K562 (cell line): ENCODE data around the gene RNF123. TPM values are rescaled to one million over a fixed set of nuclear protein-coding genes. Genes with fewer than 3 reads are reported as not detected.
"Not testable (repeated sequence)": the region's sequence is repeated elsewhere in the genome, so short reads cannot be mapped to it uniquely, and the experiment has no call there.

Experiments used
- ATAC-seq: fragments of 200-7000 bp; cut with Tn5 transposase; 3 replicates; pipeline ENCODE4 v1.9.1; 2020; ENCODE audit warnings: moderate library complexity
- BruUV-seq: library from RNA; stranded (reverse); fragments of 400-500 nt; replicated peaks from 2 replicates; lab custom pipeline; 2021; lab: Mats Ljungman, UMichigan
- CTCF ChIA-PET: fragments of 300-600 bp; formaldehyde crosslinking; extraction: SDS; loops from one replicate; lab custom pipeline; 2021; ENCODE audit warnings: low intra/inter-chr PET ratio; lab: Yijun Ruan, JAX
- POLR2A ChIA-PET: fragments of 300-600, 350-650 bp; sonication (Branson Sonifier 250); formaldehyde crosslinking; extraction: SDS; loops from one replicate; lab custom pipeline; 2021; ENCODE audit warnings: antibody characterized with exemption, inconsistent platforms; lab: Yijun Ruan, JAX
- DNase-seq, 4 experiments: peaks; one replicate each; pipeline versions ENCODE4 v3.0.0 to v3.0.0-alpha.2; 2011 to 2018; ENCODE audit warnings: low spot score in 3 of 4, mixed read lengths in 3 of 4; ENCODE audit errors: extremely low read depth in 1 of 4
- FAIRE-seq: peaks from 2 replicates; lab custom pipeline; 2011; peaks lifted over from hg19 to GRCh38; lab: Jason Lieb, UNC
- H2AFZ ChIP-seq: 2 replicates; pipeline ENCODE4 v1.6.0; 2011; ENCODE audit warnings: low read depth, low read length, control low read depth, inconsistent platforms
- H3K27ac ChIP-seq: fragments of 200-600 bp; 3 replicates; pipeline ENCODE4 v1.8.0; 2011; ENCODE audit warnings: low read depth, mild to moderate bottlenecking, control low read depth, inconsistent platforms, low read length, moderate library complexity, mixed read lengths; ENCODE audit errors: extremely low read depth
- H3K27me3 ChIP-seq, 2 experiments: fragments of 300-600 bp in 1 of 2; 2 replicates in 1 of 2; 3 replicates in 1 of 2; pipeline versions ENCODE4 v1.6.0 to v1.8.0; 2011; ENCODE audit warnings: inconsistent platforms in 2 of 2, low read length in 2 of 2, mild to moderate bottlenecking in 1 of 2, mixed read lengths in 1 of 2, moderate library complexity in 1 of 2; ENCODE audit not compliant: control insufficient read depth in 2 of 2, insufficient read depth in 2 of 2
- H3K36me3 ChIP-seq: fragments of 300-600 bp; 3 replicates; pipeline ENCODE4 v1.8.0; 2011; ENCODE audit warnings: mild to moderate bottlenecking, low read length, inconsistent platforms; ENCODE audit not compliant: control insufficient read depth, insufficient read depth
- H3K4me1 ChIP-seq, 2 experiments: fragments of 200-600 bp in 1 of 2; replicated peaks in 1 of 2; 2 replicates in 1 of 2; 3 replicates in 1 of 2; pipeline versions ENCODE4 v1.5.1 to v1.8.0; 2011; ENCODE audit warnings: inconsistent platforms in 2 of 2, low read length in 2 of 2, mild to moderate bottlenecking in 1 of 2, mixed read lengths in 1 of 2, moderate library complexity in 1 of 2; ENCODE audit not compliant: control insufficient read depth in 2 of 2, insufficient read depth in 2 of 2
- H3K4me2 ChIP-seq: 2 replicates; pipeline ENCODE4 v1.6.1; 2011; ENCODE audit warnings: low read length, control low read depth, inconsistent platforms, mixed read lengths; ENCODE audit not compliant: insufficient read depth
- H3K4me3 ChIP-seq: fragments of 200-600 bp; sonication (generic), shearing (Covaris generic); 2 replicates; pipeline ENCODE4 v1.5.1; 2016; ENCODE audit warnings: control low read depth, inconsistent platforms
- H3K79me2 ChIP-seq: fragments of 200-600 bp; 3 replicates; pipeline ENCODE4 v1.8.0; 2011; ENCODE audit warnings: low read length, inconsistent platforms; ENCODE audit not compliant: control insufficient read depth, insufficient read depth
- H3K9ac ChIP-seq, 2 experiments: 2 replicates each; pipeline versions ENCODE4 v1.6.0 to v1.6.1; 2011; ENCODE audit warnings: low read depth in 2 of 2, low read length in 2 of 2, control low read depth in 1 of 2, inconsistent platforms in 1 of 2, mild to moderate bottlenecking in 1 of 2, mixed read lengths in 1 of 2; ENCODE audit not compliant: insufficient read depth in 1 of 2
- H3K9me1 ChIP-seq: one replicate; pipeline ENCODE4 v1.6.0; 2011; ENCODE audit warnings: inconsistent platforms, mild to moderate bottlenecking, low read length, moderate library complexity; ENCODE audit not compliant: control insufficient read depth, insufficient read depth
- H3K9me3 ChIP-seq: replicated peaks from 2 replicates; pipeline ENCODE4 v1.5.1; 2011; ENCODE audit warnings: low read depth, low read length, inconsistent platforms; ENCODE audit not compliant: control insufficient read depth, insufficient read depth
- H4K20me1 ChIP-seq: replicated peaks from 2 replicates; pipeline ENCODE4 v1.6.1; 2011; ENCODE audit warnings: low read length, inconsistent platforms, mixed read lengths; ENCODE audit not compliant: control insufficient read depth, insufficient read depth
- ARID1B ChIP-seq: fragments of 450-650 bp; IDR thresholded peaks from 2 replicates; pipeline ENCODE4 v1.6.1; 2016; ENCODE audit warnings: antibody characterized with exemption, mild to moderate bottlenecking, inconsistent platforms
- CBFA2T3 ChIP-seq: fragments of 450-650 bp; IDR thresholded peaks from 2 replicates; pipeline ENCODE4 v1.6.1; 2017
- E2F6 ChIP-seq, 2 experiments: IDR thresholded peaks; 2 replicates each; pipeline ENCODE4 v1.6.1; 2011; ENCODE audit warnings: borderline replicate concordance in 1 of 2, control low read depth in 1 of 2, low read depth in 1 of 2, low read length in 1 of 2, mild to moderate bottlenecking in 1 of 2, mixed read lengths in 1 of 2, moderate library complexity in 1 of 2; ENCODE audit not compliant: insufficient read depth in 1 of 2, insufficient read length in 1 of 2, poor library complexity in 1 of 2, severe bottlenecking in 1 of 2; ENCODE audit errors: extremely low read depth in 1 of 2
- KDM5B ChIP-seq: fragments of 200-600 bp; sonication (generic); IDR thresholded peaks from 2 replicates; pipeline ENCODE4 v1.6.1; 2012; ENCODE audit warnings: low read depth, mild to moderate bottlenecking, moderate library complexity, low read length, control low read depth, inconsistent platforms; ENCODE audit not compliant: insufficient replicate concordance
- MNT ChIP-seq, 2 experiments: fragments of 450-650 bp; conservative IDR thresholded peaks; 2 replicates each; pipeline ENCODE4 v1.6.1; 2017; ENCODE audit warnings: mild to moderate bottlenecking in 2 of 2, moderate library complexity in 2 of 2
- SP1 ChIP-seq: sonication (generic); formaldehyde crosslinking; IDR thresholded peaks from 2 replicates; pipeline ENCODE4 v1.8.1; 2022; ENCODE audit warnings: mild to moderate bottlenecking, missing genetic modification reagents
- TCF3 ChIP-seq: sonication (generic); formaldehyde crosslinking; IDR thresholded peaks from 2 replicates; pipeline ENCODE4 v1.4.0; 2020; ENCODE audit warnings: mild to moderate bottlenecking, missing genetic modification reagents
- TEAD4 ChIP-seq, 2 experiments: sonication (generic) in 1 of 2; formaldehyde crosslinking in 1 of 2; IDR thresholded peaks; 2 replicates each; pipeline versions ENCODE4 v1.6.1 to v1.8.0; 2012 to 2022; ENCODE audit warnings: borderline replicate concordance in 1 of 2, inconsistent platforms in 1 of 2, low read length in 1 of 2, mild to moderate bottlenecking in 1 of 2, missing genetic modification reagents in 1 of 2
- UBTF ChIP-seq, 2 experiments: IDR thresholded peaks; 2 replicates each; pipeline ENCODE4 v1.6.1; 2012; ENCODE audit warnings: improper control_type of control experiment in 2 of 2, low read depth in 2 of 2, low read length in 2 of 2, borderline replicate concordance in 1 of 2
- ZBTB7A ChIP-seq: IDR thresholded peaks from 2 replicates; pipeline ENCODE4 v1.6.1; 2011; ENCODE audit warnings: low read depth, mild to moderate bottlenecking, low read length, moderate library complexity, borderline replicate concordance; ENCODE audit not compliant: control insufficient read depth
- WGBS: fragments of 100-300 bp; shearing (Covaris generic); methylation state at CpG from one replicate; pipeline ENCODE4 v1.1.6; 2016; ENCODE audit warnings: low coverage, mixed read lengths; ENCODE audit not compliant: insufficient coverage; ENCODE audit errors: missing lambda C conversion rate; 5-methylcytosine and 5-hydroxymethylcytosine counted together
- in situ Hi-C: fragments of 300-500 bp; cut with MboI; formaldehyde crosslinking; loops from 4 replicates; pipeline ENCODE4 v1.15.0; 2018; ENCODE audit warnings: inconsistent platforms, mixed read lengths
- intact Hi-C: fragments of 100-400 bp; cut with micrococcal nuclease; formaldehyde crosslinking; loops from 2 replicates; pipeline ENCODE4 v1.14.2; 2022
- polyA plus RNA-seq, 8 experiments: library from polyadenylated mRNA; depleted of rRNA in 4 of 8; stranded (reverse) in 5 of 8; unstranded in 3 of 8; fragments of >200 nt; fragmentation: Nextera tagmentation in 2 of 8; fragmentation: Illumina TruSeq in 1 of 8; extraction: Ambion mirVana in 2 of 8; extraction: Trizol in 1 of 8; gene quantifications; 2 replicates each; pipeline versions ENCODE4 v1.2.1 to v1.2.3, GENCODE V29; 2011 to 2014; ENCODE audit warnings: inconsistent platforms in 1 of 8, missing spikeins in 1 of 8
- total RNA-seq, 7 experiments: library from RNA; depleted of rRNA in 6 of 7; stranded (reverse); fragments of >200 nt in 6 of 7; fragmentation: Illumina TruSeq in 2 of 7; extraction: Trizol in 2 of 7; gene quantifications; 2 replicates each; pipeline versions ENCODE4 v1.2.1 to v1.2.3, GENCODE V29; 2011 to 2021; ENCODE audit warnings: low replicate concordance in 1 of 7

The RNF123 gene
- total and polyA plus RNA-seq, 9 of the 15 experiments (the other 6 are each of a cell fraction or from before 2014, with no cell fraction given), result 8.7 to 53.1 (median 17.5) TPM

GRCh38 chr3:49689908-49690624, 709 bp downstream of the RNF123 start:
- peak overlapping the region; percentile 30 for H2AFZ ChIP-seq
- 0 out of 2 replicates have a peak, but pooled peaks have one; percentile 21 for TF ChIP-seq TEAD4 (IDR thresholded peaks at IDR 0.05; ENCODE audit: low read length)
- TF ChIP-seq TEAD4 (CRISPR knock-in tag; IDR thresholded peaks at IDR 0.05; ENCODE audit: borderline replicate concordance), result not testable (repeated sequence)
- peak; percentile 28; the same call in 1 of the 2 replicates for TF ChIP-seq TCF3 (CRISPR knock-in tag)
- 0 out of 2 replicates have a peak, but pooled peaks have one; percentile 18 for TF ChIP-seq CBFA2T3
- peak; percentile 46; the same call in 1 of the 2 replicates for TF ChIP-seq ARID1B
- 0 out of 2 replicates have a peak, but pooled peaks have one; percentile 0 for TF ChIP-seq SP1
- TF ChIP-seq UBTF (IDR thresholded peaks at IDR 0.05; ENCODE audit: borderline replicate concordance in 1 of 2, low read depth in 2 of 2, low read length in 2 of 2), result 0 out of 4 replicates have a peak, but pooled peaks of 1 of the 2 experiments have one; percentile 39
- peak in 1 of 2 experiments; percentile 17 for TF ChIP-seq E2F6 (IDR thresholded peaks at IDR 0.05; ENCODE audit: borderline replicate concordance in 1 of 2, extremely low read depth in 1 of 2, insufficient read depth in 1 of 2, insufficient read length in 1 of 2, low read depth in 1 of 2, low read length in 1 of 2, poor library complexity in 1 of 2, severe bottlenecking in 1 of 2)
- TF ChIP-seq ZBTB7A, result peak; percentile 55; the same call in 1 of the 2 replicates
- TF ChIP-seq MNT (conservative IDR thresholded peaks at IDR 0.05), result 0 out of 4 replicates have a peak, but pooled peaks of 1 of the 2 experiments have one; percentile 5
- peak; percentile 26 for TF ChIP-seq KDM5B

More at GRCh38 chr3:49689908-49690624, 709 bp downstream of the RNF123 start:
- H3K9me1 ChIP-seq, H3K9me3 ChIP-seq, in situ Hi-C loops, H4K20me1 ChIP-seq, intact Hi-C loops, H3K36me3 ChIP-seq, CTCF ChIA-PET, BruUV-seq, H3K27me3 ChIP-seq: not testable (repeated sequence)
- peak; percentile 66 for ATAC-seq
- peak; percentile 47 to 57 (median 55) for DNase-seq
- peak; percentile 82 for FAIRE-seq
- Histone ChIP-seq H3K79me2 (peaks cover 26% of the 10 kb centered on the region), H3K9ac (peak overlapping the region; percentile 72 to 94), H3K27ac (peak overlapping the region; percentile 87), H3K4me1 (peaks cover 6 to 33% of the 10 kb centered on the region in 2 experiments; a peak in 4 of 5 replicates), H3K4me2 (peak overlapping the region; percentile 81), H3K4me3 (peak overlapping the region; percentile 66)
- WGBS, result under 1% methylated on average over 16 of the region's 16 CpGs
- POLR2A ChIA-PET, result interaction anchor here (1.0 kb wide), 1 partner anchor 14 kb away, joined by 3 read pairs; no protein-coding TSS in a partner anchor
